Measurements from ENCODE around the gene VPS35L.

- no peak for TF ChIP-seq GATA2 (IDR thresholded peaks at IDR 0.05; ENCODE audit: low read depth, low read length)
- TF ChIP-seq GATA3 (IDR thresholded peaks at IDR 0.05; ENCODE audit: low read depth, low read length), result no peak
These were observed 194.1 kb downstream of the VPS35L start for GRCh38 chr16:19749571-19750080.

Data from SH-SY5Y (cell line).